Activated CD8-positive, alpha-beta memory T cell treated with anti-CD3 and anti-CD28 coated beads, Interleukin-2, amount 50 U/mL, for 24 hours (primary cell): ENCODE measurements around the gene BCL11A.

Experiments
- DNase-seq: peaks from one replicate; pipeline ENCODE4 v3.0.0-alpha.2; 2020; ENCODE audit errors: extremely low read depth

BCL11A gene

DNA sequence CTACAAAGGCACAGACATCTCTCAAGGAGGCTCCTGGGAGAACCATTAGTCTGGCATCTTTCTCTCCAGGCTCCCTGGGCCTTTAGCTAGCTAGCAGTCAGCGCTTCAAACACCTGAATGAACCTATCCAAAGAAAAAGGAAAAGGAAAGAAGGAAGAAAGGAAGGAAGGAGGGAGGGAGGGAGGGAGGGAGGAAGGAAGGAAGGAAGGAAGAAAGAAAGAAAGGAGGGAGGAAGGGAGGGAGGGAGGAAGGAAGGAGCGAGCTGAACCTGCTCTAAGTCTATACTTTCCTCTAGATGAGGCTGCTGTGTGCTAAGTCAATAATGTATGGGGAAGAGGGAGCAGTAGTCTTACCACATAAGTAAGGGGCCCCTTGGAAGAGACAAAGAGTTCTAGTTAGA, 5.1 kb upstream of the BCL11A start:
- no peak for DNase-seq

DNA sequence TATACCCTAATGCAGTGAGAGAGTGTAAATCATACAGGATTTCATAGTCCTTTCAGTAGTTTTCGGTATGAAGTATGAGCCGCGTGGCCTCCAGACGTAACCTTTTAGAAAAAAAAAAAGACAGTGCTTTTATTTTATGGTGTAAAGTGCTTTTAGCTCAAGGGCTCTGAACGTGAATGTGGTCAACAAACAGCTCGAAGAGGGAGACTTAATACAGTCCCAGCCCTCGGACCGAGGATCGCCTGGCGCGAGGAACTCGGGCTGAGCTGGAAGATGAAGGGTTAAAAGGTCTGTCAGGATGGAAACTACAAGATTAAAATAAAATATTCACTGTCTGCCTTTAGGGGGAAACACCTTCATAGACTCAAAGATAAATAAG, 4.0 kb upstream of the BCL11A start:
- no peak for DNase-seq

- DNase-seq, result no peak
Observed at GRCh38 chr2:60556576-60557485, 3.4 kb upstream of the BCL11A start.

DNA sequence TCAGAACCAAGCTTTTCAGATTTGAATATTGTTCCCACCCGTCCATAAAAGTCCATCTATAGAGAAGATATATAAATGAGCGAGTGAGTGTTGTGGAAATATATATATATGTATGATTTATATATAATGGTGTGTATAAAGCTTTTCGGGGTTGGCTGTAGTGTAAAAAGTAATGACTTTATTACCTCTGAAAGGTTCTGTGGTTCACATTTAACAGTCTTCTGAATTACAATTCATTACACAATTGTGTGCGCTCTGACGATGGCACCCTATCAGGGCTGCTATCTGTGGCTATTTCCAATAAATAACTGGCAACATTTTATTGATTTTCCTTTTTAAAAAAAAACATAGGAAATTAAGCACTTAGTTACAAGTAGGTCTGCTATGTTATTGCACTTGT, 2.7 kb upstream of the BCL11A start:
- no peak for DNase-seq

GRCh38 chr2:60555783-60556139, 2.3 kb upstream of the BCL11A start:
- DNase-seq, result no peak

DNA sequence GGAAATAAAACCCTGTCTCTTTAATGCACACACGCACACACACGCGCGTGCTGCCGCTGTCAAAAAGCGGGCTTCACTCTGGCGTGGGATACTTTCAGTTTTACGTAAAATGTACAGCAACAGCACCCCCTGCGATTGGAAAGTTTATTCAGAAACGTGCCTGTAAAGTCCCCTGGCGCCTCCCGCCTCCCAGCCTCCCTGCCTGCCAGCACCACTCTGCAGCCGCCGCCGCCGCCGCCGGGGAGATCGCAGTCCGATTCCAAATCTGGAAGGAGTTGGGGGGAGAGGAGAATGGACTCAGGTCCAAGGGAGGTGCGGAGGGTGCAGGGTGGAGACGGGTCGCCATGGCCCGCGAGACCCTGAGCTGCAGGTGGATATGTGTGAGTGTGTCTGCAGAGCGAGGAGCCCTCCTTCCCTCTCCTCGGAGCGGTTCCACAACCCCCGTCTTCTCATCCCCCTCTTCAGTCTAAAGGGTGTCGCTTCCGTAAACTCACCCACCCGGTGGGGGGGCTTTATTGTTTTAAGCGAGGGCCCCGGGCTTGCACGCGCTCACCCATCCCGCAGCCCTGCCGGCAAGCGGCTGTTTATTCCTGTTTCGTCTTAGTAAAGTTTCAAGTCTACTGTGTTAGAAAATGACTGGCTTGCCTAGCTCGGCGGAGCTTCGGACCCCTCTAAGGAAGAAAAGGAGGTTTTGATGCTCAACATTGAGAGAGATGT, 1.8 kb upstream of the BCL11A start:
- DNase-seq, result no peak

- DNase-seq, result no peak
Observed at GRCh38 chr2:60554646-60555065, 1.2 kb upstream of the BCL11A start.

DNA sequence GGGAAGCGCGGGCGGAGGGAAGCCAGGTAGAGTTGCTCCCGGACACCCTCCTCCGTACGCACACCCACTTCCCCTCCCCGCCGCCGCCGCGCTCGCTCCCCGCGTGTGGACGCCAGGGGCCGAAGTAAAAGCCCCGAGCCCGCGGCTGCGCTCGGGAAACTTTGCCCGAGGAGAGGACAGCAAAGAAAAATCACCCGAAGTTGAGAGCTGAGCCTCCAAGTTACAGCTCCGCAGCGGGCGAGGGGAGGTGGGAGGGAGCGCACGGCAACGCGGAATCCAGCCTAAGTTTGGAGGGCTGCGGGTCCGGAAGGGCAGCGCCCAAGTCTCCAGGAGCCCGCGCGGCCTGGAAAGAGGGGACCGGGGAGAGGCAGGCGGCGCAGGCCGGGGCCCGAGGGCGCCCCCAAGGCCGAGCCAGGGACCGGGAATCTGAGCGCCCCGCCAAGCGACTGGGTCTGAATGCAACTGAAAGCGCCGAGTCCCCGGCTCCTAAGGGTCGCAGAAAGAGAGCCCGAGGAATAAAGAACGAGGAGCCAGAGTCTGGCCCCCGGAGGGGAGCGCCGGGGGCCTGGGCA, 706 bp upstream of the BCL11A start:
- no peak for DNase-seq

- no peak for DNase-seq
Observed at GRCh38 chr2:60552851-60553494, 481 bp downstream of the BCL11A start.

GRCh38 chr2:60552078-60552850, 1.2 kb downstream of the BCL11A start:
- no peak for DNase-seq

- DNase-seq, result no peak
Observed at GRCh38 chr2:60551240-60552077, 2.0 kb downstream of the BCL11A start.

DNA sequence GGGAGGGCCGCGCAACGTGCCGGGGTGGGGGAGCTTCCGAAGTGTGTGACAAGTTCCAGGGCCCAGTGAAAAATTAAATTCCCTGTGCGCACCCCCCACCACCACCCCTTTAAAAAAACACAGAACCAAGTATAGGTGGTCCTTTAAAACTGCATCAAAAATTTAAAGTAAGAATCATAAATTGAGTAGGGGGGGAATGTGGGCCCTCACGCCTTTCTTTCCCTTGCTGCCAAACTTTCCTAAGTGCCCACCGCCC, 2.5 kb downstream of the BCL11A start:
- DNase-seq, result no peak

GRCh38 chr2:60550178-60550983, 3.1 kb downstream of the BCL11A start:
- DNase-seq, result no peak

DNA sequence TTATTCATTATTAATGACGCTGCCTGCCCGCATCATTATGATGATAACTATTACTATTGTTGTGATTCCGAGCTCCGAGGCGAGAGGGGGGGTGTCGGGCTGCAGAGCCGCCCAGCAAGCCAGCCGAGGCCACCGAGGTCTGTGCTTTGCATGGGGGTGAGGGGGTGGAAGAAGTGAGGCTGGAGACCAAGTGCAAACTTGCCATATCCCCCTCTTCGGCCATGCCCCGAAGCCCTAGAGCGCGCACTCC, 3.6 kb downstream of the BCL11A start:
- no peak for DNase-seq

DNA sequence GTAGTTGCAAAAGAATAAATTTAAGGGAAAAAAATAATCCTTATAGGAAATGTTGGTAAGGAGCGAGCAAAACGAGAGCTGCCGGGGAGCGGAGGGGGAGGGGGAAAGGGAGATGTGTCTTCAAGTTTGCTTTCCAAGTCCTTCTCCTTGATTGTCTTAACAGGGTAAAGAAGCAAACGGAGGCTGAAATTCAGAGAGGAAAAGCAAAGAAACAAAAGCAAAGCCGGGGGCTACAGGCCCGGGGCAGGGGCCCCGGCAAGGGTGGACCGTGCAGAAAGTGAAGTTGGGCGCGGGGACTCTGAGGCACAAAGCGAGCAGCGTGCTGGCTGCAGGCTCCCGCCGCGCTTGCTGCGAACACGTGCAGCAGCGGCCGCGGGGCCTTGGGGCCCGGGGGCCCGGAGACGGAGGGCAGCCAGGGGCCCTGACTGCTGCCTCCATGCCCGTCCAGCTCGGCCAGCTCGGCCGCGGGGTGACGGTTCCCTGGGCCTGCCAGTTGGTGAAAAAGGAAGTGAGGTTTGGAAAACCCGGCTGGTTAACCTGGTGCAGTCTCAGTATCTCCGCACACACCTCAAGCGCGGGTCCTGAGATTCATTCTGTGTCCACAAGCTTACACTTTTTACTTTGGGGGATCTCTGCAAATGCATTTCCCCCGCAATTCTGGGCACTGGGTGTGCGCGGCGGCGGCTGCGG, 4.1 kb downstream of the BCL11A start:
- no peak for DNase-seq

DNA sequence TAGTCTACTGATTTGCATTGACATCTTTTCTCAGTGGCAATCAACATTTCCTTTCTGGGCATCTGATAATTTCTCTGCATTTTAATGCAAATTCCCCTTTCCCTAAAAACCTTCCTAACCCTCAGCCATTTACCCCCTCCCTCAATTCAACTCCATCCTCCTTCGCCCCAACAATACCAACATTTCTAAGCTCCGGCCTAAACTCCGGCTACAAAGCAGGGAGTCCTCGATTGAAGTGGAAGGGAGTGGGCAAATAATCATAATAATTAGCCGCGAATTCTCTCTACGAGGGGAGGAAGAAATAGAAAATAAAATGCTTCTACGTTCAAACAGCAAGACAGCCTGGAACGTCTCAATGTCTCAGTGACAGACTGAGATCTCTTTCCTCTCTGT, 4.6 kb downstream of the BCL11A start:
- no peak for DNase-seq

DNA sequence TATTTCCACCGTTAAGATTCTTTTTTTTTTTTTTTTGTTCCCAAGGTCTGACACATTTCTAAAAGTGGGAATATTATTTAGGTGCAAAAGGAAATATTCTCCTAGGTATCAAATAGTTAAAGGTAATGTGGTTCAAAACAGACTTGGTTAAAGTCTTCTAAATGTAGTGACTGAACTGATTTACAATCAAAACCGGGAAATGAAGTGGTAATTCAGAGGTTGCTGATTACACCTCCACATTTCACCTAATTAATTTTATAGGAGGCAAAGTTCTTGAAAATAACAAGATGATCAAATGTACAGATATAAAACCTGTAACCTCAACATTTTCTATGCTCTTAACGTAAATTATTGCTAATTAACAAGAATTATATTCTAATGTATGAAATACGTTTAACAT, 5.1 kb downstream of the BCL11A start:
- DNase-seq, result no peak

DNA sequence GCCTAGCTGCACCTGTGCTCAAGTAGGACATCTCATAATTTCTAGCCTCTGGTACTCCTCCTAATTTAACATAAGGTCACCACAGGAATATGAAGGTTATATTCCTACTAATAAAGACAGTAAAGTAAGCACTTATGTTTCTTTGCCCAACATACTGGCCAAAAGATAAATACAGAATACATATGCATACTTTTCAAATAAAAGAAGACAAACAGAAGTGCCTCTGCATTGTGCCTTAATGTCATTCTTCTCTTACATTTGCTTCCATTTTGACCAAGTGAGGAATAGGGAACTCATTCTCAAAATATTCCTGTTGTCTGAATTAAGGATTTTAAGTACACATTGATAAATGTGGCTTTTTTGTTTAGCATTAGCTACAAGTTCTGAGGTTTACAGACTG, 5.6 kb downstream of the BCL11A start:
- DNase-seq, result no peak

DNA sequence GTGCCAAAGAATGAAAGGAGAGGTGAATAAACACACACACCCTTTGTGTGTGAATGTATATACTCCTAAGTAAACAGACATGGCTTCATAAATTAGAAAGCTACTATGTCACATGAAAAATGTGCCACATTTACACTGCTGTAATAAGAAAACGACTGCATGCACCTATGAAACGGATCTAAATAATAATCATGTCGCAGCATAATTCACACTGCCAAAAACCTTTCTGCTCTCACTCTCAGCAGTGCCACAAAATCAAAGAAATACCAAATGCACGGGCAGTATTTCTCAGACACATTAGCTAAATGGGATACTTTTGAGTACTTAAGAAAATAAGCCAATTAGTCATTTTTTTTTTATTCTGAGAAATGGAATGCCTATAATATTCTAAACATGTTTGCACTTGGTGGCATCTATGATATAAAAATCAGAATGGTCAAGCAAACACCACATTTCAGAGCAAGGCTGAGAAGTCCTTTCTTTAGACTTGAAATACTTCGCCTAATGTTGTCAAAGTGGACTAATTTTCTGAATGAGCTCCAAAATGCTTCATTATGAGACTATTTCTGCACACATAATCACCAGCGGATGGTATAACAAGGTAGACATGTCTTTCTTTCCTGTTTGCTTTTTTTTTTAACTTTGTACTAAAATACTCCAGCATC, 6.6 kb downstream of the BCL11A start:
- DNase-seq, result no peak
